Fibroblast of peridontal ligament (primary cell): ENCODE results near the gene RENBP.
"Not testable (repeated sequence)": the region's sequence is repeated elsewhere in the genome, so short reads cannot be mapped to it uniquely, and the experiment has no call there.

Experiments used
- DNase-seq: peaks from one replicate; pipeline ENCODE4 v3.0.0-alpha.2; 2010; ENCODE audit errors: extremely low read depth

RENBP gene

DNA sequence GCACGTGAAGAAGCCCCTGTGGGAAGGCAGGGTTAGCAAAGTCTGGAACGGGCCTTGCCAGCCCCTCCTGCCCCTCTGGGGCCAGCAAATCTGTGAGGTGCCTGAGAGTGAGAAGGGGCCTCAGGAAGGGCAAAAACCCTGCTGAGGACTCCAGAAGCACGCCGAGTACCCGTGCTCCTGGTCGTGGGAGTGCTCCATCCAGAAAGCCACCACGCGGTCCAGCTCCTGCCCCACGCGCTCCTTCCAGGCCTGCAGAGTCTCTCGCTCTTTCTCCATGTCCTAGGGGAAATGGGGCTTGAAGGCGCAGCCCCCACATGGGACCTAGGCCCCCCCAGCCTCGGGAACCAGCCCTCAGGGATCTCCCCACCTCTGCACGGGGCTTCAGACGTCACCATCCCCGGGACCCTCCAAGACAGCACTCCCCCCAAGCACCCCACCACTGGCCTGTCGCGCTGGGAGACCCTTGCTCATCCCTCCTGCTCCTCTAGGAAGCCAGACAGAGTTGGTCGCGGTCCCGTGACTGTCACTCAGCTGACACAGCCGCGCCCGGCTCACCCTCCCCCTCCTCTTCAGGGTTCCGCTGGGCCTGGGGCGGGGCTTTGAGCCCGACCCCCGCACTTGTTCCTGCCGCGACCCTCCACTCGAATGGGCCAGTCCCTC, at the start of gene RENBP:
Gene RENBP, minus strand, starts transcription at position 504 of the 660 bp plus-strand sequence. Its CDS starts 33 bp downstream, at position 471.
- DNase-seq: no peak

DNA sequence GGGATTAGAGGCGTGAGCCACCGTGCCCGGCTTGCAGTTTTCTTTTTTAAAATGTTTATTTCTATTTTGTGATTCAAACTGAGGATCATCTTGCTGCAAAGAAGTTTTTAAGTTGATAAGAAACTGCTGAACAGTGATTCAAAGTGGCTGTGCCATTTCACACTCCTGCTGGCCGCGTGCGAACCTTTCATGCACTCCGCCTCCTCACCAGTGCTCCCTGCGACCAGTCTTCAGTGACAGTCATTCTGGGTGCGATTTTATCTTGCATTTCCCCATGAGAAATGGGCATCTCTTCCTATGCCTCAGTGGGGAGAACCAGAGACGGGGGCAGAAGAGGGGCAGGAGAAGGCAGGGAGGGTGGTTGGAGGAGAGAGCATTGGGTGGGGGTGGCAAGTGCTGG, 49.5 kb upstream of the RENBP start:
- DNase-seq: no peak

DNA sequence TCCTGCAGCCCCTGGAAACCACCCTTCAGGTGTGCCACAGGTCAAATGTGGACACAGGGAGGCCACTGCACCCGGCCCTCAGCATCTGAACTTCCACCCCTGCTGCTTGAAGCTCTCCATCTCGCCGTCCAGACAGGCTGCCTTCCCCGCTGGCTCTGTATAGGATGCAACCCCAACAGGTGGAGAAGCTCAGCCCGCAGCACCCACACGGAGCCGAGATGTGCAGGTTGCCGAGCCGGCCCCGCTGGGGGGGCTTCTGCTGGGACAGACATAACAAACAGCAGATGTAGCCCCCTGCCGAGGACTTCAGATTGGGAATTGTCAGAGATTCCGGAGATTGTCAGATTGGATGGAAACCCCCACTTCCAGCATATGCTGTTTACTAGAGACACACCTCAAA, 48.6 kb upstream of the RENBP start:
- DNase-seq: no peak

DNA sequence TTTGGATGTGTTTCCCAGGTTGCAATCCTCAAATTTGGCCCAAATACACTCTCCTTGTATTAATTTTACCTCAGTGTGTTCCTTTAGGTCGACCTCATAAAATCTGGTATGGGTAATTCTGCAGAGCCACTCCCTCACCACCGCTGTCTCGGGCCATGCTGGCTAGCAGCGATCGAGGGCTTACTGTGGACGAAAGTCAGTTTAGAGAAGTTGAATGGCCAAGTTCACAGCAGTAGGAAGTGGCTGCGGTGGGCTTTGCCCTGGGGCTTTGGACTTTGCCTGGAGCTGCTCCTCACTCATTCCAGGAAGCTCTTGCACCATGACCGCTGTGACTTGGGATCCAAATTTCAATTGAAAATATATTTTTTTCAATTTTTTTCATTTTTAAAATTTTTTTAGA, 47.7 kb upstream of the RENBP start:
- no peak for DNase-seq

DNA sequence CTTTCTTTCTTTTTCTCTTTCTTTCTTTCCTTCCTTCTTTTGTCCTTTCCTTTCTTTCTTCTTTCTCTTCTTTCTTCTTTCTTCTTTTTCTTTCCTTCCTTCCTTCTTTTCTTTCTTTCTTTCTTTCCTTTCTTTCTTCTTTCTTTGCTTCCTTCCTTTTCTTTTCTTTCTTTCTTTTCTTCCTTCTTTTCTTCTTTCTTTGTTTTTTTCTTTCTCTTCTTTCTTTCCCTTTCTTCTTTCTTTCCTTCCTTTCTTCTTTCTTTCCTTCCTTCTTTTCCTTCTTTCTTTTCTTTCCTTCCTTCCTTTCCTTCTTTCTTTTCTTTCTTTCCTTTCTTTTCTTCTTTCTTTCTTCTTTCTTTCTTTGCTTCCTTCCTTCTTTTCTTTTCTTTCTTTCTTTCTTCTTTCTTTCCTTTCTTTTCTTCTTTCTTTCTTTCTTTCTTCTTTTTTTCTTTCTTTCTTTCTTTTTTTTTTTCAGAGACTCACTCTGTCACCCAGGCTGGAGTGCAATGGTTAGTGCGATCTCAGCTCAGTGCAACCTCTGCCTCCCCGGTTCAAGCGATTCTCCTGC, 46.7 kb upstream of the RENBP start:
- no peak for DNase-seq

DNA sequence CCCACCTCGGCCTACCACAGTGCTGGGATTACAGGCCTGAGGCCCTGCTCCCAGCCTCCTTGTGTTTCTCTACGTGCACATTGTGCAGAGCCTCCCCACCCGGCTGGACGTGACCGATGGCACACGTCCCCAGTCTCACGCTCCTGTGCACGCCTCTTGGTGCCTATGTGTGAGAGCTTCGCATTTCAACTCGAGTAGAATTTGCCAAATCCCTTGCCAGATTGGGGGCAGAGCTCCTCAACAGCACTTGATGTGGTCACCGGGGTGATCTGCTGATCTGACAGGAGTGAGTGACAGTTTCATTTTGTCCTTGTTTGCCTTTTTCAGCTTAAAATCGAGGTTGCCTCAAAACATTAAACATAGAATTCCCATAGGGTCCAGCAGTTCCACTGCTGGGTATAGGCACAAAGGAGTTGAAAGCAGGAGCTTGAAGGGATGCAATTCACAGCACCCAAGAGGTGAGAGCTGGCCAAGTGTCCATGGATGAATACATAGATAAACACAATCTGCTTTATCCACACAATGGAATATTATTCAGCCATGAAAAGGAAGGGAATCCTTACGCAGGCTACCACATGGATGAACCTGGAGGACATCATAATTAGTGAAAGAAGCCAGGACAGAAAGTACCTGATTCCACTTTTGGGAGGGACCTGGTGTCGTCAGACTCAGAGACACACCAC, 45.7 kb upstream of the RENBP start:
- DNase-seq: no peak

DNA sequence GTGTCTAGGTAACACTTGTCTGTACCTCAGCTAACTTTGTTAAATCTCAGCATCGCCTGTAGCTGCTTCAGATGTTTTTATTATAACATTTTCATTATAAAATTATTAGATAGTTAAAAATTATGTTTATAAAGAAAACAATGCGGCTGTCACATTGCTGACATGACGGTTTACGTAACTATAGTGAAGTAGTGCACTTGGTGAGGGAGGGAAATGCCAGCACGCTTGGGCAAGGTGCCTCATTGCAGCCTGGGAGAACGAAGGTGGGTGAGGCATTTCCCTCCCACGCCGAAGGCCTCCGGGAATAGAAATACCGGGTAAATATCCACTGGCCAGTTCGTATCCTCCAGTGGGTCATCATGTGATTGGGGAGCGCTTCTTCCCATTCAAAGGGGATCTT, 44.0 kb upstream of the RENBP start:
- DNase-seq: no peak

DNA sequence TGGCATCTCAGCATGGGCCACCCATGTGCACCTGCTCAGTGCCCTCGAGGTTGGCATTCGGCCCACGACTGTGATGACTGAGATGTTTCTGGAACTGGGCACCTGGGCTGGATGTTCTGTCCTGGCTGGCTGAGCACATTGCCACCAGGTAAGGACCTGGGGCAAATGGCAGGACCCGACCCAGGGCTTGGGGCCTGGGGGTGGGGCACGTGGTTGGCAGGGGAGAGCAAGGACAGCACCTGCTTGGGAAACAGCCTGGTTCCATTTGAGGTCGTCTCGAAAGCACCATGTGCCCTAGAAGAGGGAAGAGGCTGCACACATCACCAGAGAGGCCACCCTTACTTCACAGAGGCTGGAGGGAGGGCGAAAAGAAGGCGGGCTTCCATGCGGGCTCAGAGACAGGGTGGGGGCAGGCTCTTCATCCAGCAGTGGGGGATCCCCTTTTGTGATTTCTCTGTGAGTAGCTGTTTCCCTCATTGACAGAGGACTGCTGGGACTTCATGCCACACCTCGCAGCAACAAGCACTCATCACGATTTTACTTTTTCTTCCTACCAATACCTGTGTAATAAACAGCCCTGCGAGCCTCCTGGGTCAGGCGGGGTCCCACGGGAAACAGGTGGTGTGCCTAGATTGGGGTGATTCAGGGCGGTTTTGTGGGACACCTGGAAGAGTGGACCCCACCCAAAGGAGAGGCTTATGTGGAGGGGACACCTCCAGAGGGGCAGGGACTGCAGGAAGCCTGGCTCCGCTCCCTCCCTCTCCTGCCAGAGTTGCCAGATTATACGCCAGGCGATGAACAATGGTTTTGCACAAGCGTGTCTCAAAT, 40.1 kb upstream of the RENBP start:
- DNase-seq: no peak

DNA sequence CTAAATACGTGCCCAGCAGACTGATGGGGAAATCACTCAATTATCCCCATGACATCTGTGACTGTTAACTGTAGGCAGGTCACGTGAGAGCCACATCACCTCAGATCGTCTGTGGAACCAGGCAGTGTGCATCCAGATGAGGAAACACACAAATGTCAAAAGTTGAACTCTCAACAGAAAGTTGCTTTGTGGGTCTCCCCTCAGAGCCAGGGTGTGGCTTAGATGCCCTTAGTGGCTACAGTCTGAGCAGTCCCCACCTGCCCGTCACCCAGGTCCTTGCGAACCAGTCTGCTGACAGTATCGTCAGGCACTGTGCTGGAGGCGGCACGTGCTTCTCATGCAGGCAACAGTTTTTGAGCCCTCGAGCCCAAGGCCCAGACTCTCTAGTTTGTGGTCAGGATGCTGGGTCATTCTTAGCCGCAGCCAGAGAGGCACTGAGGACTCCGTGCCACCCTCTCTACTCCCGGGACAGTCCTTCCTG, 38.9 kb upstream of the RENBP start:
- DNase-seq: no peak

DNA sequence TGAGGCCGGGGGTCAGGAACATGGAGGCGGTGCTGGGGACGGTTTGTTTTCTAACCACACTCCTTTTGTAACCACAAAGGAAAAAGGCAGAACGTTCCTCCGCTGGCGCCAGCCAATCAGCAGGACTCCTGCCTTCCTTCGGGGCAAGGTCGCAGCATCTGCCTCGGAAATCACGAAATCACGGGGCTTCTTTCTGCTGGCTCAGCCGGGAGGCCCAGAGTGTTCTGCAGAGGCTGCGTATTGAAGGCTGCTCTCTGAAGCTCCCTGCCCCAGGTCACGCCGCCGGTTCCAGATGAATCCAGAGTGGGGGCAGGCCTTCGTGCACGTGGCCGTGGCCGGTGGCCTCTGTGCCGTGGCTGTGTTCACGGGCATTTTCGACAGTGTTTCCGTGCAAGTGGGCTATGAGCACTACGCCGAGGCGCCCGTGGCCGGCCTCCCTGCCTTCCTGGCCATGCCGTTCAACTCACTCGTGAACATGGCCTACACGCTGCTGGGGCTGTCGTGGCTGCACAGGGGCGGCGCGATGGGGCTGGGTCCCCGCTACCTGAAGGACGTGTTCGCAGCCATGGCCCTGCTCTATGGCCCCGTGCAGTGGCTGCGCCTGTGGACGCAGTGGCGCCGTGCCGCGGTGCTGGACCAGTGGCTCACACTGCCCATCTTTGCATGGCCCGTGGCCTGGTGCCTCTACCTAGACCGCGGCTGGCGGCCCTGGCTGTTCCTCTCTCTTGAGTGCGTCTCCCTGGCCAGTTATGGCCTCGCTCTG, 37.5 kb upstream of the RENBP start:
- DNase-seq: peak; percentile 71

DNA sequence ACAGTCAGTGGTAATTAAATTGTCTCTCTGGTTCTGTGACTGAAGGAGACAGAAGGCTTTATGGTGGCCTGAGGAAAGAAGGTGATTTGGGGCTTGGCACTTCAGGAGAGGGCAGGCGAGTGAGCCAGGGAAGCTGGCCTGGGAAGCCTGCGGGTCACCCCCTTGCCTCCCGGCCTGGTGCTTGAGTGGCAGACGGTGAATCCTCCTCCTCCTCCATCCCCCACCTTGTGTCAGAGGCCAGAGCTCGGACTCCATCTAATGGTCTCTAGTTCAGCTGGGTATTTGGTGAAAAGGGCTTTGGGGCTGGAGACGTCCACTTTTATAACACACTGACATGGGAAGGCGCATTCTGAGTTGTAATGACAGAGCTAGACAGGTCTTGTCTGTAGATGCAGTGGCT, 36.8 kb upstream of the RENBP start:
- no peak for DNase-seq

DNA sequence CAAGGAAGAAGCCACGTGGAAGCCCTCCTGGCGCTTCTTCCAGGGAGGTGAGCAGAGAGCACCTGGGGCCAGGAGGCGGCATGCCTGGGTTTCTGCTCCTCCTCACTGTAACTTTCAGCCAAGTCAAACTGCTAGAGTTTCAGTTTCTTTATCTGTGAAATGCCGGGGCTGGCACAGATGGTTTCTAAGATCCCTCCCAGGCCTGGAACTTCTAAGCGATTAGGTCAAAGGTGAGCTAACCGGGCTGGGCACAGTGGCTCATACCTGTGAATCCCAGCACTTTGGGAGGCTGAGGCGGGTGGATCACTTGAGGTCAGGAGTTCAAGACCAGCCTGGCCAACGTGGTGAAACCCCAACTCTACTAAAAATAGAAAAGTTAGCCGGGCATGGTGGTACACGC, 36.0 kb upstream of the RENBP start:
- DNase-seq: not testable (repeated sequence)

DNA sequence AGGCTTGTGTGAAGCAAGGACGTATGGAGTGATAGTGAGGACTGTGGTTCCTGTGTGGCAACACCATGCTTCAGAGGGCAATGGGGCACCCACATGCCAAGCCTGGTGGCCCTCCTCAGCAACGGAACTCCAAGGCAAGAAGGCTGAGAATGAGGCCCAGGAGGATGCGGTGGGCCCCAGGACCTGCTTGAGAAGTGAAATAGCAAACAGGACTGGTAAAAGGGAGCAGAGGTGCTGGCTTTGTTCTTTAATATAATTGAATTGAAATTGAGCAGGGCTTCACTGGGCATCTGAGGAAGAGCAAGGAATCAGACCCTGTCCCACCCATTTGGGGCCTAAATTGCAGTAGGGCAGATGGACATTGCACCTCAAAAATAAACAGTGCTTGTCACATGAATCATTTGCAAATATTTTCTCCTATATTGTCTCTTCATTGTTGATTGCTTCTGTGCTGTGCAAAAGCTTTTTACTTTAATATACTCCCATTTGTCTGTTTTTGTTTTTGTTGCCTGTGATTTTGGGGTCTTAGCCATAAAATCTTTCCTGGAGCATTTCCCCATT, 30.4 kb upstream of the RENBP start:
- no peak for DNase-seq

DNA sequence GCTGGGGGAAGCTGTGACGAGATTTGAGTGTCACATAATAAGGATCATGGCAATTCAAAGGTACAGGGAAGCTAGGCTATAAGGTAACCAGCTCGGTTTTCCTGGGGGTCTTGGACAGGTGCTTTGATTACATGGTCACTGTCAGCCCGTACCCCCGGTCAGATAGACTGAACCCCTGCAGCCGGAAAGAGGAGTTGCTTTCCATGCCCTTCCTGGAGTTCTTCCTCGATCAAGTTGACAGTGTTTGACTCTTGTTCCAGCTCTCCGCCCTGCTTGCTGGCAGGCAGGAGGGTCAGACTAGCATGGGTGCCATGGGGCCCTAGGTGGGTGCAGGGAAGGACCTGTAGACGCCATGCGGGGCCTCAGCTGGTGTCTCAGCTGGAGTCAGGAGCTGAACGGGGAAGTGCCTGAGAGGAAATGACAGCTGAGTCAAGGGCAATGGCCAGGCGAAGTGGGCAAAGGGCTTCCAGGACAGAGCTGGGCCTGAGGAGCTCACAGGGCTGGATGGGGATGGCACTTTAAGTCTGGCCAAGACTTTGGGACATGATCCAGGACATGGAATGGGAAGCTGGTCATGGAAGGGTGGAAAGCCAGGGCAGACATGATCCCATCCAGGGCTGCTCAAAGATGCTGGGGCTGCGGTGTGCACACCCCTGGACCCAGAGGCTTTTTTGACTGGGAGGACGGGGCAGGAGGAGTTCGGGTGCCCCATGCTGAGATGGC, 29.7 kb upstream of the RENBP start:
- no peak for DNase-seq

DNA sequence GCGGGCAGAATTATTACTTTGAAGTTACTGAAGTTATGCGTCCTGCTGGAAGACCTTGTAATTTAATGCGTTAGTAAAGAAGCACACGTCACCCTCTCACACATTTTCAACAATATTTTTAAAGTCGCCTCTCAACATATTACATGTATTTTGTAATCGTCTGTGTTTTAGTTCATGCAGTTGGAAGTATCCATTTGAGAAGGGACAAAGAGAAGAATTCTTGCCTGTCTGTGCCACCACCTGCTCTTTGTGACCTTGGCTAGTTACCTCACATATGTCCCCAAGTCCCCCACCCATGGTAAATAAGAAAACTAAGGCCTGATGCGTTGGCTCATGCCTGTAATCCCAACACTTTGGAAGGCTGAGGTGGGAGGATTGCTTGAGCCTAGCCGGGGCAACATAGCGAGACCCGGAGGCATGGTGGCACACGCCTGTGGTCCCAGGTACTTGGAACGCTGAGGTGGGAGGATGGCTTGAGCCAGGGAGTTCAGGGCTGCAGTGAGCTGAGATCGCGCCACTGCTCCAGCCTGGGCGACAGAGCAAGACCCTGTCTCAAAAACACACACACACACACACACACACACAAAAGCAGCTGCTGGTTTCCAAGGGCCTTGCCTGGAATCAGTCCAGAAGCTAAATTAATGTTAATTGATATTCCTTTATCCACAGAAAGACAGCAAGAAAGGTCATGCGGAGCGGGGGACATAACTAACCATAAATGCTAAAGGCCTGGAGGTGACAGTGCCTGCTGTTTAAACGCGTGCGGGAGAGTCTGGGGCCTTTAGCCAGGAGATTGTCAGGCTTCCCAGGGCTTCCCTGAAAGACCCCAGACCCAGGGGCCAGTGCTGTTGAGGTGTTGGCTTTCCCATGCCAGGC, 28.9 kb upstream of the RENBP start:
- peak; percentile 41 for DNase-seq

DNA sequence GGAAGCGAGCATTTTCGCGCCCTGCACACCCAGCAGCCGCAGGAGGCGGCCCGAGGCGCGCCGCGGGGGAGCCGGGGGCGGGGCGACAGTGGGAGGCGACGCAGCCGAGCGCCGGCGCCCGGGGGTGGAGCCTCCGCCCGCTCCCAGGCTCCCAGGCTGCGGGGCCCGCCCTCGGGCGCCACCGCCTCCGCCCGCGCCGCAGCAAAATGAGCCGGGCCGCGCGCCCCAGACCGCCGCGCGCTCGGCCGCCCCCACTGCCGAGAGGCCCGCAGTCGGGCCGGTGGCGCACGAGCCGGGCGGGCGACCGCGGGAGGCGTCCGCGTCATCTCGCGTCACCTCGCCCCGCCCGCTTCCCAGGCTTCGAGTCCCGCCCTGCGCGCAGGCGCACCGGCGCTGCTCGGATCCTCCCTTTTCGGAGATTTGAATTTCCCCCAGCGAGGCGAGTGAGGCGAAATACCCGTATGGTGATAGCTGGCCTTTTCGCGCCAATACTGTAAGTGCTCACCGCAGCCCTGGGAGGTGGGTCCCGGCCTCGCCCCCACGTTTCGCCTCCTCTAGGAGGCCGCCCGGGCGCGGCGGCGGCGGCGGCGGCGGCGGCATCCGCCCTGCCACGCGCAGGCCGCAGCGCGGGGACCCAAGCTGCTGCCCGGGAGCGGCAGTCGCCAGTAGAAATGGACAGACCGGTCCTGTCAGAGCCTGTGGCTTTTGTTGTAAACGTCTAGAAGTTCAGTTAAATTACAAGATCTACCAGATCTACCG, 28.1 kb upstream of the RENBP start, which contains the start of gene TMEM187:
Gene TMEM187, plus strand, starts transcription at position 387 of the 759 bp plus-strand sequence. CDS start 9,309 bp downstream, outside the sequence.
- peak; percentile 79 for DNase-seq

DNA sequence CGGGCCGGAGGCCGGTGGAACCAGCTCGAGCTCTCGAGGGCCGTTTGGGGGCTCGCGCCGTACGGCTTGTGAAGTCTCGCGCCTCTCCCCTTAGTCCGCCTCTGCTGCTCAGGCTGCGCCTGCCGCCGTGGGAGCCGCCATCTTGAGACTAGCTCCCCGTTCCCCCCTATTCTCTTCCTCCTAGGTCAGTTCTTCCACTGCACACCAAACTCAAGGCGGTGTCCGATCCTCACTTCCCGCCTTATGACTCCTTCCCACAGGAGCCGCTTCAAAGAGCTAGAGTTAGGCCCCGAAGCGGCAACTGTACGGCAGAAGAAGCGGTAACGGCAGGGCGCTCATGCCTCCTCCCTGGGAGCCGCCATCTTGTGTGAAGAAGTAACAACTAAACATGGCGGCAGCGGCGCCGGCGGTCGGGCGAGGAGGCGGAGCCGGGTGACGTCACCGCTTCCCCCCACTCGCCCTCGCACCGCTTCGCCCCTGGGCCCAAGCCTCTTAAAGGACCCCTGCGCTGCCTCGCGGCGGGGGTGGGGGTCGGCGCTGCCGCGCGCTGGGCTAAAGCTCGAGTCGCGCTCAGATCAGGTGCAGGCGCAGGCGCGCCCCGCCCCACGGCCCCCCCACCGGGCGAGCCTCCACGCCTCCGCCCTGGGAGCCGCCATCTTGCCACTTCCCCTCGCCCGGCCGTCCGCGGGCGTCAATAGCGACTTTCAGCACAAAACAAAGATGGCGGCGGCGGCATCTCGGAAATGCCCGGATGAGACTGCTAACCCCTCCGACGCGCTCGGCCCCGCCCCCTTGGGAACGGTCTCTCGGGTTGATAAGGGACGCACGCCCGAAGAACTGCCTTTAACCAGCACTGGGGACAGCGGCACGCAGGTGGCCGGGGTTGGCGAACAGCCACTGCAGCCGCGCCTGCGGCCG, 27.3 kb upstream of the RENBP start, which contains the start of gene HCFC1:
Gene HCFC1, minus strand, starts transcription at position 369 of the 918 bp plus-strand sequence. CDS start 978 bp downstream, outside the sequence.
- peak; percentile 81 for DNase-seq
